ENCODE data around the gene AKAP8L. TPM values are rescaled to one million over a fixed set of nuclear protein-coding genes. Genes with fewer than 3 reads are reported as not detected.
A peak's percentile ranks its signal among the peaks of the same experiment; 100 is the strongest.

AKAP8L gene
- total and polyA plus RNA-seq, 10 of the 15 experiments (the other 5 are each of a cell fraction or from before 2014, with no cell fraction given), result 0.66 to 64.3 (median 40.0) TPM

- ATAC-seq (no peak), FAIRE-seq (no peak), DNase-seq (ENCODE audit: low read depth, low spot score) (no peak)
- ChIA-PET CTCF (no interaction called here), RAD21 (ENCODE audit: unreplicated experiment) (no interaction called here), SMC1A (ENCODE audit: uncharacterized antibody, unreplicated experiment) (interaction anchor here (0.9 kb wide), 1 partner anchor 14 kb away, joined by 4 read pairs; no protein-coding TSS in a partner anchor), POLR2A (interaction anchor here (1.4 kb wide), 1 partner anchor 16 kb away, joined by 4 read pairs; no protein-coding TSS in a partner anchor)
- Histone ChIP-seq H3K9me3 (replicated peaks; ENCODE audit: control insufficient read depth, insufficient read depth, low read length) (no peaks in the 10 kb centered on the region), H3K36me3 (ENCODE audit: control insufficient read depth in 2 of 2, insufficient read depth in 2 of 2, low read length in 1 of 2) (peaks cover 21 to 34% of the 10 kb centered on the region in 2 experiments), H4K20me1 (ENCODE audit: control insufficient read depth, insufficient read depth) (peaks cover 6% of the 10 kb centered on the region; the same call in 1 of the 2 replicates), H3K4me1 (ENCODE audit: control insufficient read depth, insufficient read depth, low read length) (no peaks in the 10 kb centered on the region), H3K27me3 (replicated peaks in 1 of 2; ENCODE audit: control insufficient read depth in 2 of 2, insufficient read depth in 2 of 2, low read length in 1 of 2) (no peaks in the 10 kb centered on the region), H3K27ac (ENCODE audit: control insufficient read depth, insufficient read depth) (no peak overlapping the region), H3K9ac (ENCODE audit: control insufficient read depth, insufficient read depth, low read length) (no peak overlapping the region), H3K4me3 (no peak overlapping the region), H3K4me2 (ENCODE audit: control insufficient read depth, insufficient read depth) (no peak overlapping the region), H3K79me2 (ENCODE audit: control insufficient read depth, insufficient read depth, low read length) (peaks cover 2% of the 10 kb centered on the region; the same call in 1 of the 2 replicates), H2AFZ (ENCODE audit: control insufficient read depth, low read depth, low read length) (no peak overlapping the region)
- 98% methylated on average over 5 of the region's 5 CpGs for WGBS (ENCODE audit: insufficient coverage, insufficient replicate concordance, low lambda C conversion rate, missing lambda C conversion rate)
- in situ Hi-C loops (cut with MboI) (no loop called here), intact Hi-C loops (cut with micrococcal nuclease; ENCODE audit: unreplicated experiment) (no loop called here)
- TSS peak; percentile 28 for BruUV-seq (replicated peaks)
- no peak for TF ChIP-seq CBX3 (IDR thresholded peaks at IDR 0.05; ENCODE audit: borderline replicate concordance, low read depth)
- no peak for TF ChIP-seq CBFB (IDR thresholded peaks at IDR 0.05; ENCODE audit: low read depth)
- TF ChIP-seq ZNF207 (IDR thresholded peaks at IDR 0.05; ENCODE audit: borderline replicate concordance), result no peak
- TF ChIP-seq RAD51 (IDR thresholded peaks at IDR 0.05), result no peak
- no peak for TF ChIP-seq ESRRA (IDR thresholded peaks at IDR 0.05; ENCODE audit: low read length)
- no peak for TF ChIP-seq NFYB (IDR thresholded peaks at IDR 0.05; ENCODE audit: insufficient read depth, low read depth, low read length)
Measured at GRCh38 chr19:15394426-15394825, 24.4 kb downstream of the AKAP8L start.

GRCh38 chr19:15393963-15394362 is 24.8 kb downstream of the AKAP8L start:
- H3K9me3 ChIP-seq (replicated peaks; ENCODE audit: control insufficient read depth, insufficient read depth, low read length), result no peaks in the 10 kb centered on the region
- no peak overlapping the region for H3K4me3 ChIP-seq
- SMC1A ChIA-PET (ENCODE audit: uncharacterized antibody, unreplicated experiment), result interaction anchor here (0.9 kb wide), 1 partner anchor 13 kb away, joined by 4 read pairs; no protein-coding TSS in a partner anchor
- in situ Hi-C loops (cut with MboI), result no loop called here
- POLR2A ChIA-PET, result interaction anchor here (1.4 kb wide), 1 partner anchor 16 kb away, joined by 4 read pairs; no protein-coding TSS in a partner anchor
- no peak overlapping the region for H3K4me2 ChIP-seq (ENCODE audit: control insufficient read depth, insufficient read depth)
- peaks cover 6% of the 10 kb centered on the region; the same call in 1 of the 2 replicates for H4K20me1 ChIP-seq (ENCODE audit: control insufficient read depth, insufficient read depth)
- CTCF ChIA-PET, result no interaction called here
- no TSS peak for BruUV-seq (replicated peaks)
- FAIRE-seq, result no peak
- no peak overlapping the region for H3K27ac ChIP-seq (ENCODE audit: control insufficient read depth, insufficient read depth)
- H3K79me2 ChIP-seq (ENCODE audit: control insufficient read depth, insufficient read depth, low read length), result peaks cover 2% of the 10 kb centered on the region; the same call in 1 of the 2 replicates
- RAD21 ChIA-PET (ENCODE audit: unreplicated experiment), result no interaction called here
- no peak for ATAC-seq
- intact Hi-C loops (cut with micrococcal nuclease; ENCODE audit: unreplicated experiment), result no loop called here
- H3K4me1 ChIP-seq (ENCODE audit: control insufficient read depth, insufficient read depth, low read length), result no peaks in the 10 kb centered on the region
- no peak for DNase-seq (ENCODE audit: low read depth, low spot score)
- H2AFZ ChIP-seq (ENCODE audit: control insufficient read depth, low read depth, low read length), result no peak overlapping the region
- peaks cover 21 to 30% of the 10 kb centered on the region in 2 experiments for H3K36me3 ChIP-seq (ENCODE audit: control insufficient read depth in 2 of 2, insufficient read depth in 2 of 2, low read length in 1 of 2)
- H3K27me3 ChIP-seq (replicated peaks in 1 of 2; ENCODE audit: control insufficient read depth in 2 of 2, insufficient read depth in 2 of 2, low read length in 1 of 2), result no peaks in the 10 kb centered on the region
- no peak for TF ChIP-seq BACH1 (IDR thresholded peaks at IDR 0.05; ENCODE audit: borderline replicate concordance)
- no peak for TF ChIP-seq SRF (IDR thresholded peaks at IDR 0.05; ENCODE audit: low read depth in 2 of 2, low read length in 2 of 2)
- no peak for TF ChIP-seq MTA2 (IDR thresholded peaks at IDR 0.05; ENCODE audit: low read depth)
- TF ChIP-seq MTA3 (IDR thresholded peaks at IDR 0.05; ENCODE audit: borderline replicate concordance, low read length), result no peak
- TF ChIP-seq MEF2A (IDR thresholded peaks at IDR 0.05; ENCODE audit: insufficient read depth, low read depth, low read length), result no peak
- TF ChIP-seq IKZF2 (IDR thresholded peaks at IDR 0.05), result no peak
- TF ChIP-seq SREBF2 (IDR thresholded peaks at IDR 0.05; ENCODE audit: low read length), result no peak
- no peak for TF ChIP-seq NFIC (IDR thresholded peaks at IDR 0.05; ENCODE audit: low read depth, low read length)
- TF ChIP-seq E2F4 (IDR thresholded peaks at IDR 0.05; ENCODE audit: low read depth, low read length), result no peak
- no peak overlapping the region for H3K9ac ChIP-seq (ENCODE audit: control insufficient read depth, insufficient read depth, low read length)
